Stimulated activated CD8-positive, alpha-beta memory T cell treated with anti-CD3 and anti-CD28 coated beads, Interleukin-12 subunit alpha, Interleukin-12 subunit beta, amount 100 ng/mL, for 4 hours (primary cell): ENCODE measurements around the gene AADAC.
"Not testable (repeated sequence)": the region's sequence is repeated elsewhere in the genome, so short reads cannot be mapped to it uniquely, and the experiment has no call there.

Experiments
- DNase-seq: peaks from one replicate; pipeline ENCODE4 v3.0.0-alpha.2; 2020; ENCODE audit warnings: low read depth

AADAC gene

GRCh38 chr3:151856118-151856517 lies 42.2 kb downstream of the AADAC start:
- no peak for DNase-seq

GRCh38 chr3:151856641-151857040 lies 42.7 kb downstream of the AADAC start:
- DNase-seq, result no peak

- no peak for DNase-seq
Measured at GRCh38 chr3:151859233-151859673, 45.3 kb downstream of the AADAC start.

- DNase-seq, result no peak
Measured at GRCh38 chr3:151859905-151860304, 46.0 kb downstream of the AADAC start.

DNA sequence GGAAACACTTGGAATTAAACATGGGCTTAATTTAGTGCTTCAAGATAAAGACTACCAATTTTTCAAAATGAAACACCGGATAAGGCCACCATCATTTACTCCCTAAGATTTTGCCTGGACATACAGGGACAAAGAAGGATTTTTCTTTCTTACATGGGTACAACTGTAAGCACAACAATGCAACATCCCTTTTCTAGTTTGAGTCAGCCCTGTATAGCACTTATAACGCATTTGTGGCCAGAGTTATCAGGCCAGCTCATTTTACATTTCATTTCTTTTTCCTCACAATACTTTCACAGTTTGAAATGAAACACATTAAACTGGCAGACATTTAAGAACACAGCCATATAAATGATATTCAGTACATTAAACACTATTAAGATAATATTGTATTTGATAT lies 49.7 kb downstream of the AADAC start:
- DNase-seq, result no peak

DNA sequence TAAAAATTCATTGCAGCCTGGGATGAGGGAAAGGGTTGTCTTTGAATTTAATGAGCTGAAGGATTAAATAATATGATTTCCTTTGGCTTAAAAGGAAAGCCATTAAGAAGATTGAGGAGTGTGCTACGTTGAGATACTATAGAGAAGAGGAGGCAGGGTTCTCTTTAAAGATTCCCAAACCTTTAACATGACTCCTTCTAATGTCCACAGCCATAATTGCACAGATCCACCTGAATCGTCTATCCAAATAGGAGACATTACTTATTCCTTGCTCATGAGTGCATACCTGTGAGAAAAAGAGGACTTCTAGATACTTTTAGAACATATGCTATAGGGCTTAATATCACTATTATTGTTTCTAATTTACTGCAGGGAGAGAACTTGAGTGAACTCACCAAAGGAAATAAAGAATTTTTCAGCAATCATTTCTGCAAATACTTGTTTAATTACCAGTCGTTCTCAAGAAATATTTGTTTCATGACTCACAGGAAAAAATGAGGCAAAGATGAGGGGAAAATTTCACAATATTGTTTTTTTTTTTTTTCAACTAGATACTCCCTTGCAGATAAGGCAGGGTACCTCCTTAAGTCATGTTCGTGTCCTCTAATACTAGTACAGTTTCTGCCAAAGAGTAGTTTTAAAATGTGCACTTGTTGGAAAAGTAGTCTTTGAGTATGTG lies 50.6 kb downstream of the AADAC start:
- DNase-seq, result no peak

DNA sequence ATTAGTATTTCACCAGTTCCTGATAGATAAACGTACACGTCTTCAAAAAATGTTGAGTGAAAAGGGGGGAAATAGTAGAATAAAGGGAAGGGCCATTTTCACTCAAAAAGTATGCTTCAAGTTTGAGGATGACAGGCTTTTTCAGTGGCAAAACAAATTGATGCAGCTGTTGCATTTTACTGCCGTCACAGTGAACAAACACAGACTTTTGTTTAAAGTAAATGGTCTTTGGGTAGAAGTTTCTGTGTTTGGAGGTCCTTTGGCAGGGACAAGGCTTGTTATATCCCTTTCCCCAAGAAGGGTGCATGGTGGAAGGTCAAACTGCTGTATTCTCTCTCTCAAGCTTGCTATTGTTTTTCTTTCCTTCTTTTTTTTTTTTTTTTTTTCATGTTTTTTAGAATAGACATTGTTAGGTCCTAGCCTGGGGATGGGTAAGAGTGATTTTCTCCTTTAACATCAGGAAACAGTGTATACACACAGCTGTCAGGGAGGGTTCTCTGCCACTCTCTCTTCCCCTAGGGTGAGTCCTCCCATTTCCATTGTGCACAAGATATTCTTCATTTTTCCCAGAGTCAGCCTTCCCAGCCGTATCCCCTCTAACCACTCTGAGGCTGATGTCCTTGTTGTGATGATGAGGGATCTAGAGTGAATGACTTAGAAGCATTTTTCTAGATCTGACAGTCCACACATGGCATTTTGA lies 52.9 kb downstream of the AADAC start:
- DNase-seq, result no peak

- no peak for DNase-seq
Measured at GRCh38 chr3:151867666-151868065, 53.8 kb downstream of the AADAC start.

- DNase-seq, result no peak
Measured at GRCh38 chr3:151869181-151869580, 55.3 kb downstream of the AADAC start.

- DNase-seq, result no peak
Measured at GRCh38 chr3:151871639-151872468, 57.9 kb downstream of the AADAC start.

DNA sequence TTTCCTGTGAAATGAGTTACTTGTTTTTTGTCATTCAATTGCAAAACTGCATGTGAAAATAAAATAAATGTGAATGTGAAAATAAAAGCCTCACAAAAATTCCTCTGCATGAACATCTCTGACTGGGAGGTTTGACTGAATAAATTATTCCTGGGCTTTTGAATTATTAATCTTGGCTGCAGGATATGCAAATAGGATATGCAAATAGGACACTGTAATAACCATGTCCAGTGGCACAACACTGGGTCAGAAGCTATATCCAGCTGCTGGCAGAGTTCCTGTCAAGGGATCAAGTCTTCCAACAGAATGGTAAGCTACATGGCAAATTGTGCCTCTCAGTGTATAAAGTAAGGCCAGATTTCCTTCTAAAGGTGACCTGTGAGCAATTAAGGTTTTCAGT lies 59.5 kb downstream of the AADAC start, which contains the start of gene SUCNR1:
TSS of gene SUCNR1 (plus strand) at position 246 of the 400 bp plus-strand sequence. CDS start 6,250 bp downstream, outside the sequence.
- DNase-seq, result no peak

- DNase-seq, result not testable (repeated sequence)
Measured at GRCh38 chr3:151874079-151874478, 60.2 kb downstream of the AADAC start.

- DNase-seq, result no peak
Measured at GRCh38 chr3:151875759-151876158, 61.8 kb downstream of the AADAC start.

DNA sequence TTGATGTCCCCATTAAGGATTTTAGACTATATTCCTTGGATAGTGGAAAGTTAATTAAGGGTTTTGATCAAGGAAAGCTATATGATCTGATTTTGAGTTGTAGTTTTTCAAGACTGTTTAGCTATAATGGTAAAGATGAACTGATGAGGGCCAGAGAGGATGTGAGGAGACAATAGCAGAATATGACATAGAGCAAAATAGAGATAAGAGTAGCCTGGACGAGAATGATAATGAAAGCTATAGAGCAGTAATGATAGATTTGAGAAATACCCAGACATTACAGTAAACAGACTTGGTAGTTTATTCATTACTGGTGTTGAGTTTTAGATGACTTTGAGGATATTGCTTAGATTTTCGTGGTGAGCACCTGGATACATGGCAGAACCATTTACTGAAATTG lies 63.4 kb downstream of the AADAC start:
- no peak for DNase-seq
